KOPT-K1 (cell line): ENCODE measurements around the gene MB21D2.

ENCODE experiments used
- H3K27ac ChIP-seq: fragments of 200-600 bp; sonication (generic); 2 replicates; pipeline ENCODE4 v1.5.1; 2016; ENCODE audit warnings: antibody characterized with exemption, mild to moderate bottlenecking, low read depth, low read length; ENCODE audit not compliant: poor library complexity, severe bottlenecking
- H3K36me3 ChIP-seq: fragments of 200-600 bp; sonication (generic); 2 replicates; pipeline ENCODE4 v1.5.1; 2017; ENCODE audit warnings: antibody characterized with exemption, mild to moderate bottlenecking, low read length, moderate library complexity; ENCODE audit not compliant: insufficient read depth
- H3K9me3 ChIP-seq: fragments of 200-600 bp; sonication (generic); 2 replicates; pipeline ENCODE4 v1.5.1; 2017; ENCODE audit warnings: antibody characterized with exemption, low read length, mild to moderate bottlenecking; ENCODE audit not compliant: insufficient read depth, poor library complexity, severe bottlenecking

The MB21D2 gene

GRCh38 chr3:192889679-192890078, 28.0 kb downstream of the MB21D2 start:
- no peak overlapping the region for H3K27ac ChIP-seq

GRCh38 chr3:192888190-192888589, 29.5 kb downstream of the MB21D2 start:
- H3K27ac ChIP-seq: no peak overlapping the region
- no peaks in the 10 kb centered on the region for H3K9me3 ChIP-seq
- H3K36me3 ChIP-seq: no peaks in the 10 kb centered on the region

More at GRCh38 chr3:192889679-192890078, 28.0 kb downstream of the MB21D2 start:
- Histone ChIP-seq H3K9me3 (no peaks in the 10 kb centered on the region), H3K36me3 (no peaks in the 10 kb centered on the region)

GRCh38 chr3:192887701-192888100, 30.0 kb downstream of the MB21D2 start:
- H3K36me3 ChIP-seq: no peaks in the 10 kb centered on the region
- no peaks in the 10 kb centered on the region for H3K9me3 ChIP-seq
- no peak overlapping the region for H3K27ac ChIP-seq

GRCh38 chr3:192887047-192887446, 30.6 kb downstream of the MB21D2 start:
- H3K36me3 ChIP-seq: no peaks in the 10 kb centered on the region
- no peak overlapping the region for H3K27ac ChIP-seq
- no peaks in the 10 kb centered on the region for H3K9me3 ChIP-seq

GRCh38 chr3:192884777-192885773, 32.6 kb downstream of the MB21D2 start:
- H3K9me3 ChIP-seq: no peaks in the 10 kb centered on the region
- no peak overlapping the region for H3K27ac ChIP-seq
- H3K36me3 ChIP-seq: no peaks in the 10 kb centered on the region

GRCh38 chr3:192883512-192883911, 34.1 kb downstream of the MB21D2 start:
- H3K27ac ChIP-seq: no peak overlapping the region
- no peaks in the 10 kb centered on the region for H3K9me3 ChIP-seq

GRCh38 chr3:192881159-192881786, 36.4 kb downstream of the MB21D2 start:
- H3K27ac ChIP-seq: no peak overlapping the region
- H3K9me3 ChIP-seq: no peaks in the 10 kb centered on the region
- no peaks in the 10 kb centered on the region for H3K36me3 ChIP-seq

More at GRCh38 chr3:192883512-192883911, 34.1 kb downstream of the MB21D2 start:
- H3K36me3 ChIP-seq: no peaks in the 10 kb centered on the region

- Histone ChIP-seq H3K36me3 (no peaks in the 10 kb centered on the region), H3K27ac (no peak overlapping the region), H3K9me3 (no peaks in the 10 kb centered on the region)
Measured at GRCh38 chr3:192880313-192880712, 37.3 kb downstream of the MB21D2 start.

- H3K9me3 ChIP-seq: no peaks in the 10 kb centered on the region
- H3K36me3 ChIP-seq: no peaks in the 10 kb centered on the region
- H3K27ac ChIP-seq: no peak overlapping the region
Measured at GRCh38 chr3:192879346-192880031, 38.2 kb downstream of the MB21D2 start.

- H3K27ac ChIP-seq: no peak overlapping the region
- H3K9me3 ChIP-seq: no peaks in the 10 kb centered on the region
- no peaks in the 10 kb centered on the region for H3K36me3 ChIP-seq
Measured at GRCh38 chr3:192875971-192876565, 41.6 kb downstream of the MB21D2 start.

- Histone ChIP-seq H3K27ac (no peak overlapping the region), H3K36me3 (no peaks in the 10 kb centered on the region), H3K9me3 (no peaks in the 10 kb centered on the region)
Measured at GRCh38 chr3:192870822-192871221, 46.8 kb downstream of the MB21D2 start.

GRCh38 chr3:192869131-192870031, 48.3 kb downstream of the MB21D2 start:
- H3K36me3 ChIP-seq: no peaks in the 10 kb centered on the region
- H3K27ac ChIP-seq: no peak overlapping the region
- H3K9me3 ChIP-seq: no peaks in the 10 kb centered on the region

- Histone ChIP-seq H3K9me3 (no peaks in the 10 kb centered on the region), H3K27ac (no peak overlapping the region), H3K36me3 (no peaks in the 10 kb centered on the region)
Measured at GRCh38 chr3:192867645-192868044, 50.0 kb downstream of the MB21D2 start.

GRCh38 chr3:192866804-192867203, 50.9 kb downstream of the MB21D2 start:
- no peaks in the 10 kb centered on the region for H3K9me3 ChIP-seq
- no peaks in the 10 kb centered on the region for H3K36me3 ChIP-seq
- no peak overlapping the region for H3K27ac ChIP-seq
